Measurements from ENCODE around the gene PCAT7. TPM values are rescaled to one million over a fixed set of nuclear protein-coding genes. Genes with fewer than 3 reads are reported as not detected.
A peak's percentile ranks its signal among the peaks of the same experiment; 100 is the strongest.

PCAT7 gene
- total and polyA plus RNA-seq, 4 experiments from 2014 or later = not detected

DNA sequence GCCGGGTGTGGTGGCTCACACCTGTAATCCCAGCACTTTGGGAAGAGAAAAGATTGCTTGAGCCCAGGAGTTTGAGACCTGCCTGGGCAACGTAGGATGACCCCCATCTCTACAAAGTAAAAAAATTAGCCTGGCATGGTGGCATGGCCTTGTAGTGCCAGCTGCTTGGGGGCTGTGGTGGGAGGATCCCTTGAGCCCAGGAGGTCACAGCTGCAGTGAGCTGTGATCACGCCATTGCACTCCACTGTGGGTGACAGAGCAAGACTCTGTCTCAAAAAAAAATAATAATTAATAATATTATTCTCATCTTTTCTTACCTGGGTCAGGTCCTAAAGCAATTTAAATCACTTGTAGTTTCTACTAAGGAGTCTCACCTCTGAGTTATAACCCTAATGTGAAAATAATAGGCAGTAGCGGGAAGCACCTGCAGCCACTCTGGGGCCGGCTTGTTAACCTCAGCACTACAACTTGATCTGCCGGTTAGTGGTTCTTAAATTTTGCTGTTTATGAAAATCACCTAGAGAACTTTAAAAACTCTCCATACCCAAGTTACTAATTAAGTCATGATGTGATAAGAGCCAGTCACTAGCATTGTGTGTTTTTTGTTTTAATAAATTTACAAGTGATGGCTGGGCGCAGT is 29.4 kb upstream of the PCAT7 start:
- H3K27me3 ChIP-seq (ENCODE audit: insufficient read depth, low read length) = no peaks in the 10 kb centered on the region
- POLR2A ChIA-PET (ENCODE audit: partially characterized antibody) = interaction anchor here (0.7 kb wide), 1 partner anchor 11 kb away, joined by 3 read pairs; no protein-coding TSS in a partner anchor

DNA sequence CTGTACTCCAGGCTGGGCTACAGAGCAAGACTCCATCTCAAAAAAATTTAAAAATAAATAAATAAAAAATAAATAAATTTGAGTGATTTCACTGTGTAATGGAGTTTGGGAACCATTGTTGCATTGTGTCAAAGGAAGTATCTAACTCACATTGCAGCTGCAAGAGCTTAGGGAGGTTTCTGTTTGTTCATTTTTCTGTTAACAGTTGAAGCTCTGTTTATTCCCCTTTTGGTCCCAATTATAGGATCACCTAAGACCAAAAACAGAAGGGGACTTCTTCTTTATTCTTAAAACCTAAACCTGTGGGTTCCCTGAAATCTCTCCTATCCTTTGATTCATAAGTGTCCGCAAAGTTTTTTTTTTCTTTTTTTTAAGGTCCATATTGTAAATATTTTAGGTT is 28.6 kb upstream of the PCAT7 start:
- ChIA-PET POLR2A (ENCODE audit: partially characterized antibody) (no interaction called here), CTCF (ENCODE audit: partially characterized antibody) (no interaction called here)
- Mint-ChIP-seq H3K27ac (no peak overlapping the region), H3K27me3 (peaks cover 7 to 13% of the 10 kb centered on the region in 2 donors), H3K4me1 (no peaks in the 10 kb centered on the region), H3K36me3 (no peaks in the 10 kb centered on the region), H3K4me3 (no peak overlapping the region), H3K9me3 (no peaks in the 10 kb centered on the region)
- no peaks in the 10 kb centered on the region for H3K36me3 ChIP-seq (ENCODE audit: insufficient read depth, low read length)
- no peak overlapping the region for H3K4me3 ChIP-seq (ENCODE audit: low read length in 2 of 2)
- no peaks in the 10 kb centered on the region for H3K4me1 ChIP-seq (ENCODE audit: insufficient read depth, low read length)
- no peak for DNase-seq
- H3K27me3 ChIP-seq (ENCODE audit: insufficient read depth, low read length) = no peaks in the 10 kb centered on the region
- H3K27ac ChIP-seq (ENCODE audit: low read depth, low read length) = no peak overlapping the region
- intact Hi-C loops (cut with micrococcal nuclease) = no loop called here
- H3K9me3 ChIP-seq (ENCODE audit: control insufficient read depth in 1 of 2, low read length in 2 of 2) = no peaks in the 10 kb centered on the region

More for the DNA sequence above, 29.4 kb upstream of the PCAT7 start:
- DNase-seq = no peak
- no peak overlapping the region for H3K4me3 Mint-ChIP-seq
- H3K9me3 ChIP-seq (ENCODE audit: control insufficient read depth in 1 of 2, low read length in 2 of 2) = no peaks in the 10 kb centered on the region
- no peaks in the 10 kb centered on the region for H3K36me3 ChIP-seq (ENCODE audit: insufficient read depth, low read length)
- intact Hi-C loops (cut with micrococcal nuclease) = no loop called here
- no peaks in the 10 kb centered on the region for H3K4me1 Mint-ChIP-seq
- no peaks in the 10 kb centered on the region for H3K4me1 ChIP-seq (ENCODE audit: insufficient read depth, low read length)
- CTCF ChIA-PET (ENCODE audit: partially characterized antibody) = no interaction called here
- no peak overlapping the region for H3K27ac ChIP-seq (ENCODE audit: low read depth, low read length)
- no peaks in the 10 kb centered on the region for H3K9me3 Mint-ChIP-seq
- no peak overlapping the region for H3K27ac Mint-ChIP-seq
- H3K4me3 ChIP-seq (ENCODE audit: low read length in 2 of 2) = no peak overlapping the region
- H3K36me3 Mint-ChIP-seq = no peaks in the 10 kb centered on the region
- peaks cover 6 to 13% of the 10 kb centered on the region in 2 donors for H3K27me3 Mint-ChIP-seq

DNA sequence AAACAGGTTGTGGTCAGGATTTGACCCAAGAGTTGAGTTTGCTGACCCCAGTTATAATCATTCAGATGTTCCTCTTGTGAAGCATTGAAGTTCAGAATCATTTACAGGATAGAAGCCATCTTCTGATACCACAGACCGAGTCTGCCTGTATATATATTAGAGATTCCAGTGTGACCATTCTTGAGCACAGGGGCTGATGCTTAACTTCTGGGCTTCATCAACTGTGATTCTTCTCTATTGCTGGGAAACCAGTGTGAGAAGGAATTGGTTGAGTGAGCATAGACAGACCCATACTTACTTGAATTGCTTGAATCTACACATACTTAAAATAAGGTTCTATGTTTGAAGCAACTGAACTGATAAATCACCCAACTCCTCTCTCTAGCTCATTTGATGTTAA is 27.9 kb upstream of the PCAT7 start:
- no peak overlapping the region for H3K4me3 Mint-ChIP-seq
- H3K9me3 ChIP-seq (ENCODE audit: control insufficient read depth in 1 of 2, low read length in 2 of 2) = no peaks in the 10 kb centered on the region
- ChIA-PET CTCF (ENCODE audit: partially characterized antibody) (no interaction called here), POLR2A (ENCODE audit: partially characterized antibody) (no interaction called here)
- H3K27ac ChIP-seq (ENCODE audit: low read depth, low read length) = no peak overlapping the region
- H3K27me3 Mint-ChIP-seq = peaks cover 10 to 13% of the 10 kb centered on the region in 2 donors
- H3K4me1 ChIP-seq (ENCODE audit: insufficient read depth, low read length) = no peaks in the 10 kb centered on the region
- no peaks in the 10 kb centered on the region for H3K36me3 ChIP-seq (ENCODE audit: insufficient read depth, low read length)
- no peaks in the 10 kb centered on the region for H3K27me3 ChIP-seq (ENCODE audit: insufficient read depth, low read length)
- no peak for DNase-seq
- no peaks in the 10 kb centered on the region for H3K9me3 Mint-ChIP-seq
- H3K4me3 ChIP-seq (ENCODE audit: low read length in 2 of 2) = no peak overlapping the region
- H3K27ac Mint-ChIP-seq = no peak overlapping the region
- no peaks in the 10 kb centered on the region for H3K36me3 Mint-ChIP-seq
- intact Hi-C loops (cut with micrococcal nuclease) = no loop called here
- H3K4me1 Mint-ChIP-seq = no peaks in the 10 kb centered on the region

DNA sequence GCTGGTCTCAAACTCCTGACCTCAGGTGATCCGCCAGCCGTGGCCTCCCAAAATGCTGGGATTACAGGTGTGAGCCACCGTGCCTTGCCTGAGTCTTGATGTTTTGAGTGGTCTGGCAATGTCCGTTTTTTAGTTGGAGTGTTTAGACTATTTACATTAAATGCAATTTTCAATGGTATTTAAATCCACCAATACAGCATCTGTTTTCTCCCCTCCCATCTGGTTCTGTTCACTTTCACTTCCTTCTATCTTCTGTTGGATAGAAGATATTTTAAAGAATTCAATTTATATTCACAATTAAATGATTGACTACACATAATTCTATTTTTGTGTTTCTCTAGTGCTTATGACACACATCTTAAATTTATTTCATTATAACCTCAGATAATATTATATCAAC is 26.0 kb upstream of the PCAT7 start:
- Mint-ChIP-seq H3K27ac (no peak overlapping the region), H3K9me3 (no peaks in the 10 kb centered on the region), H3K36me3 (no peaks in the 10 kb centered on the region), H3K4me1 (no peaks in the 10 kb centered on the region), H3K27me3 (peaks cover 13 to 16% of the 10 kb centered on the region in 2 donors), H3K4me3 (no peak overlapping the region)
- DNase-seq = no peak
- CTCF ChIA-PET (ENCODE audit: partially characterized antibody) = no interaction called here
- Histone ChIP-seq H3K9me3 (ENCODE audit: control insufficient read depth in 1 of 2, low read length in 2 of 2) (no peaks in the 10 kb centered on the region), H3K36me3 (ENCODE audit: insufficient read depth, low read length) (no peaks in the 10 kb centered on the region), H3K4me3 (ENCODE audit: low read length in 2 of 2) (no peak overlapping the region), H3K27me3 (ENCODE audit: insufficient read depth, low read length) (no peaks in the 10 kb centered on the region), H3K27ac (ENCODE audit: low read depth, low read length) (no peak overlapping the region), H3K4me1 (ENCODE audit: insufficient read depth, low read length) (no peaks in the 10 kb centered on the region)
- intact Hi-C loops (cut with micrococcal nuclease) = no loop called here
- POLR2A ChIA-PET (ENCODE audit: partially characterized antibody) = no interaction called here

DNA sequence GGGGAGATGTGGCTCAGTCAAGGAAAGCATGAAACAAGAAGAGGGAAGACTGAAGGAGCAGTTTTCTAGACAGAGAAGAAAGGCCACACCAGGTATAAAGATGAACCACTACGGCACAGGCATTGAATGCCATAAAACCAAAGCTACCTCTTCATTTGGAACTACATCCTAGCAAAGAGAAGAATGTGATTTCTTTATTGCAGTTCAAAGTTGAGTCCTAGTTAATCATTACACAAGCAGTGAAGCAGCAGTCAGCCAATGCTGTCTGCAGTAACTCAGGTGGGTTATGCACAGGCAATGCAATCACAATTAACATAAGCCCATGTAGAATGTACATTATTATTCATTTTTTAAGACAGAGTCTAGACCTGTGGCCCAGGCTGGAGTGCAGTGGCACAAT is 21.7 kb upstream of the PCAT7 start:
- CTCF ChIA-PET (ENCODE audit: partially characterized antibody) = no interaction called here
- POLR2A ChIA-PET (ENCODE audit: partially characterized antibody) = no interaction called here
- H3K4me3 Mint-ChIP-seq = no peak overlapping the region

DNA sequence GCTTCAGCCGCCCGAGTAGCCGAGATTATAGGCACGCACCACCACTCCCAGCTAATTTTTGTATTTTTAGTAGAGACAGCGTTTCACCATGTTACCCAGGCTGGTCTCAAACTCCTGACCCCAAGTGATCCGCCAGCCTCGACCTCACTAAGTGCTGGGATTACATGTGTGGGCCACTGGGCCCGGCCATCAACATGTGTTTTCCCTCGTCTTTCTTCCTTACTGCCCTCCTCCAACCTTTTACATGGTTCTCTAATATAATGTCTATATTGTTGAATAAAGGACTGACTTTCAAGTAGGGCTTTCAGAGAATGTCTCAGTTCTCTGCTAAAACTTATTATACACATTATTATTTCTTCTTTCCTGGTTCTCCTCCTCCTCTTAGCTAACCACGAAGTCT is 21.3 kb upstream of the PCAT7 start:
- Mint-ChIP-seq H3K4me3 (no peak overlapping the region), H3K9me3 (no peaks in the 10 kb centered on the region), H3K4me1 (no peaks in the 10 kb centered on the region), H3K27ac (no peak overlapping the region), H3K36me3 (no peaks in the 10 kb centered on the region), H3K27me3 (peaks cover 4 to 15% of the 10 kb centered on the region in 2 donors)
- intact Hi-C loops (cut with micrococcal nuclease) = no loop called here
- H3K36me3 ChIP-seq (ENCODE audit: insufficient read depth, low read length) = no peaks in the 10 kb centered on the region
- no peaks in the 10 kb centered on the region for H3K9me3 ChIP-seq (ENCODE audit: control insufficient read depth in 1 of 2, low read length in 2 of 2)
- ChIA-PET CTCF (ENCODE audit: partially characterized antibody) (no interaction called here), POLR2A (ENCODE audit: partially characterized antibody) (no interaction called here)
- no peak overlapping the region for H3K27ac ChIP-seq (ENCODE audit: low read depth, low read length)
- H3K4me3 ChIP-seq (ENCODE audit: low read length in 2 of 2) = no peak overlapping the region
- no peaks in the 10 kb centered on the region for H3K27me3 ChIP-seq (ENCODE audit: insufficient read depth, low read length)
- no peaks in the 10 kb centered on the region for H3K4me1 ChIP-seq (ENCODE audit: insufficient read depth, low read length)
- DNase-seq = no peak

More for the DNA sequence above, 21.7 kb upstream of the PCAT7 start:
- Mint-ChIP-seq H3K27me3 (peaks cover 4 to 15% of the 10 kb centered on the region in 2 donors), H3K9me3 (no peaks in the 10 kb centered on the region), H3K27ac (no peak overlapping the region), H3K4me1 (no peaks in the 10 kb centered on the region), H3K36me3 (no peaks in the 10 kb centered on the region)
- H3K27me3 ChIP-seq (ENCODE audit: insufficient read depth, low read length) = no peaks in the 10 kb centered on the region
- intact Hi-C loops (cut with micrococcal nuclease) = no loop called here
- no peak for DNase-seq
- no peaks in the 10 kb centered on the region for H3K9me3 ChIP-seq (ENCODE audit: control insufficient read depth in 1 of 2, low read length in 2 of 2)
- H3K4me1 ChIP-seq (ENCODE audit: insufficient read depth, low read length) = no peaks in the 10 kb centered on the region
- H3K27ac ChIP-seq (ENCODE audit: low read depth, low read length) = no peak overlapping the region
- no peak overlapping the region for H3K4me3 ChIP-seq (ENCODE audit: low read length in 2 of 2)
- no peaks in the 10 kb centered on the region for H3K36me3 ChIP-seq (ENCODE audit: insufficient read depth, low read length)

DNA sequence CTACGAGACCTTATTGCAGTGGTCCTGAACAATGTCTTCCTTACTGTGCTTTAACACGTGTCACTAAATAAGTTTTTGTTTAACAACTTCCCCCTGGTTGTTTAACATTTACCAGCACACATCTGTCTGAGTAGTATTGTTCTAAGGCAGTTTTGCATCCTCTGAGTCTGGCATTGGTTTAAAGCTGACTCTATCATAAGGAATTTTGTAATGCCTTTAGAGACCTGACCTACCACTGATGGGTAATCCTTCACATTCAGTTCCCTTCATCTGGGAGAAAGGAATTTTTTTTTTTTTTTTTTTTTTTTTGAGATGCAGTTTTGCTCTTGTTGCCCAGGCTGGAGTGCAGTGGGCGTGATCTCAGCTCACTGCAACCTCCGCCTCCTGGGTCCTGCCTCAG is 20.0 kb upstream of the PCAT7 start:
- Histone ChIP-seq H3K36me3 (ENCODE audit: insufficient read depth, low read length) (no peaks in the 10 kb centered on the region), H3K4me3 (ENCODE audit: low read length in 2 of 2) (no peak overlapping the region), H3K9me3 (ENCODE audit: control insufficient read depth in 1 of 2, low read length in 2 of 2) (no peaks in the 10 kb centered on the region), H3K27me3 (ENCODE audit: insufficient read depth, low read length) (no peaks in the 10 kb centered on the region), H3K4me1 (ENCODE audit: insufficient read depth, low read length) (no peaks in the 10 kb centered on the region), H3K27ac (ENCODE audit: low read depth, low read length) (no peak overlapping the region)
- no peaks in the 10 kb centered on the region for H3K36me3 Mint-ChIP-seq
- H3K27ac Mint-ChIP-seq = peak overlapping the region in 1 of 7 donors; percentile 32
- ChIA-PET POLR2A (ENCODE audit: partially characterized antibody) (no interaction called here), CTCF (ENCODE audit: partially characterized antibody) (no interaction called here)
- no peak for DNase-seq
- no peaks in the 10 kb centered on the region for H3K4me1 Mint-ChIP-seq
- no peaks in the 10 kb centered on the region for H3K9me3 Mint-ChIP-seq
- peaks cover 4 to 15% of the 10 kb centered on the region in 2 donors for H3K27me3 Mint-ChIP-seq
- H3K4me3 Mint-ChIP-seq = no peak overlapping the region
- intact Hi-C loops (cut with micrococcal nuclease) = no loop called here

DNA sequence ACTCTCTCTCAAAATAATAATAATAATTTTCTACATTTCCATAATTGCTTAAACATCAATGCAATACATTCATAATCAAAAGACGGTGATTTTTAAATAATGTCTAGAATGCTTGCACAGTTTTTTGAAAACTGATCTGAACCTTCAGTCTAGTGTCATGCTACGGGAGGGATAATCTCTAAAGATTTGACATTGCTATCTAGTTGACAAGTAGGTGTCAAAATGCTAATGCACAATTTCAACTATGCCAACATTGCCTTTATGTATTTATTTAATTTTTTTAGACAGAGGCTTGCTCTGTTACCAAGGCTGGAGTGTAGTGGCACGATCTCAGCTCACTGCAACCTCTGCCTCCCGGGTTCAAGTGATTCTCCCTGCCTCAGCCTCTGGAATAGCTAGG is 16.0 kb upstream of the PCAT7 start:
- Histone ChIP-seq H3K27ac (ENCODE audit: low read depth, low read length) (no peak overlapping the region), H3K9me3 (ENCODE audit: control insufficient read depth in 1 of 2, low read length in 2 of 2) (no peaks in the 10 kb centered on the region), H3K4me1 (ENCODE audit: insufficient read depth, low read length) (no peaks in the 10 kb centered on the region), H3K36me3 (ENCODE audit: insufficient read depth, low read length) (no peaks in the 10 kb centered on the region), H3K27me3 (ENCODE audit: insufficient read depth, low read length) (no peaks in the 10 kb centered on the region), H3K4me3 (ENCODE audit: low read length in 2 of 2) (no peak overlapping the region)
- POLR2A ChIA-PET (ENCODE audit: partially characterized antibody) = no interaction called here
- Mint-ChIP-seq H3K27me3 (peaks cover 4 to 11% of the 10 kb centered on the region in 2 donors), H3K36me3 (no peaks in the 10 kb centered on the region), H3K9me3 (no peaks in the 10 kb centered on the region), H3K4me1 (no peaks in the 10 kb centered on the region), H3K4me3 (no peak overlapping the region), H3K27ac (no peak overlapping the region)
- CTCF ChIA-PET (ENCODE audit: partially characterized antibody) = no interaction called here
- no peak for DNase-seq
- intact Hi-C loops (cut with micrococcal nuclease) = no loop called here
